ENCODE measurements around the gene SPATS2.

The SPATS2 gene

DNA sequence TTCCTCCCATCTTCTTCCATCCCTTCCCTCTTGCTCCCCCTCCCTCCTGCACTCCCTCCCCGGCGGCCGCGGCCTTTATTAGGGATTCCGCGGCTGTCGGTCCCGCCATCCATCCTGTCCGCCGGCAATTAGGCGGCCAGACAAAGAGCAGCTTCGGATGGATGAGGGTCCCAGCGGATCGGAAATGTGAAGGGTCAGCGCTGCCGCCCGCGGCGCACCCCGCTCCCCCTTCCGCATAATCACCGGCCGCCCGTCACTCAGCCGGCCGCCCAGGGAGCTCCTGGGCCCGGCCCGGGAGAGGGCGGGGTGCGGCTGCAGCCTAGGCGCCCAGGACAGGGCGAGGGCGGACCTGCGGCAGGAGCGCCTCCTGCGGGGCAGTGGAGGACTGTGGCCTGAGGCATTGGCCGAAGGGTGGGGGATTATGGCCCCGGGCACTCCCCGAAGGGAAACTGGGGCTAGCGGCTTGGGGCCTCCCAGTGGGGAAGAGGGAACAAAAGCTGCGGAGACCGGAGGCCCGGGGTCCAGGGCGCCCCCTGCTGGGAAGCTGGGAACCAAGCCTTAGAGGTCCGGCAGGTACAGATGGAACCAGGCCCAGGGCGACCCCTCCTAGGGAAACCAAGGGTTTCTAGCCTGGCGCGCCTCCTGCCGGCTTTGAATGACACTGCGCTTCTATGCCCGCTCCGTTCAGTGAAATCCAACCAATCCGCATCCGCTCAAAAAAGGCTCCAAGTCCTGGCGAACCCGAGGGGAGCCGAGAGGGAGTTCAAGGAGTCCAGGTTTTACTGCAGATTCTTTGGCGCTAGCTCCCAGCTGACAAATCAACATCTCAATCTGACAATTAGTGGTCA lies 25.0 kb upstream of the SPATS2 start:
- intact Hi-C loops (cut with DNase I; ENCODE audit: low total_unique reads), result no loop called here
- peaks cover 3 to 73% of the 10 kb centered on the region in 2 donors for H3K27me3 ChIP-seq
- H3K4me1 ChIP-seq, result peaks cover 7 to 46% (median 42%) of the 10 kb centered on the region in 4 donors
- no peaks in the 10 kb centered on the region for H3K36me3 ChIP-seq
- peak; percentile 59 to 83 for DNase-seq
- no peak overlapping the region for H3K27ac ChIP-seq
- peak; percentile 68 to 73 for TF ChIP-seq CTCF (IDR thresholded peaks at IDR 0.05)
- no peaks in the 10 kb centered on the region for H3K9me3 ChIP-seq
- peak overlapping the region; percentile 39 to 45 for H3K4me3 ChIP-seq

- intact Hi-C loops (cut with DNase I; ENCODE audit: low total_unique reads), result no loop called here
- Histone ChIP-seq H3K4me3 (peak overlapping the region; percentile 39 to 45), H3K9me3 (no peaks in the 10 kb centered on the region), H3K27me3 (peaks cover 3 to 74% of the 10 kb centered on the region in 2 donors), H3K36me3 (no peaks in the 10 kb centered on the region), H3K27ac (no peak overlapping the region), H3K4me1 (peaks cover 7 to 52% (median 49%) of the 10 kb centered on the region in 4 donors)
- TF ChIP-seq CTCF (IDR thresholded peaks at IDR 0.05), result no peak
- DNase-seq, result peak in 1 of 2 donors; percentile 64
These were observed 24.1 kb upstream of the SPATS2 start for GRCh38 chr12:49342914-49343731.

DNA sequence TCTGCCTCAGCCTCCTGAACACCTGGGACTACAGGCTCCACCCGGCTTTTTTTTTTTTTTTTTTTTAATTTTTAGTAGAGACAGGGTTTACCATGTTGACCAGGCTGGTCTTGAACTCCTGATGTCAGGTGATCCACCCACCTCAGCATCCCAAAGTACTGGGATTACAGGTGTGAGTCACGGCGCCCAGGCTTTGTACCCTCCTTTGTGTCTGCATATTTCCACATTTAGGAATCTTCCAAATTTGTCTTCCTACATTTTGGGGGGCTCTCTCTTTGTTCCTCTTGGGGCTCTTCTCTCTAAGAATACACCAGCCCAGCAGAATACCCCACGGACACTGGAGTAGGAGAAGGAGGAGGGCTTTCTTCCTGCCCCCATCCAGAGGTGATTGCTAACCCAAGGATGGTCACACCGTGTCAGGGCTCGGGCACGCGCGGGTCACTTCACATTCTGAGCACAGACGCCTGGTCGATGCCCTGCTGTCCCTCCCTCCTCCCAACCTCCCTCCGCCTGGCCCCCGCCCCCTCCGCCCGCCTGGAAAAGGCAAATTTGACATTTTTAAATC lies 22.7 kb upstream of the SPATS2 start:
- peaks cover 3 to 74% of the 10 kb centered on the region in 2 donors for H3K27me3 ChIP-seq
- H3K4me3 ChIP-seq, result peak overlapping the region in 1 of 2 donors; percentile 51
- no peak for TF ChIP-seq CTCF (IDR thresholded peaks at IDR 0.05)
- intact Hi-C loops (cut with DNase I; ENCODE audit: low total_unique reads), result no loop called here
- H3K4me1 ChIP-seq, result peaks cover 7 to 55% (median 50%) of the 10 kb centered on the region in 4 donors
- H3K9me3 ChIP-seq, result no peaks in the 10 kb centered on the region
- DNase-seq, result no peak
- H3K27ac ChIP-seq, result no peak overlapping the region
- no peaks in the 10 kb centered on the region for H3K36me3 ChIP-seq

DNA sequence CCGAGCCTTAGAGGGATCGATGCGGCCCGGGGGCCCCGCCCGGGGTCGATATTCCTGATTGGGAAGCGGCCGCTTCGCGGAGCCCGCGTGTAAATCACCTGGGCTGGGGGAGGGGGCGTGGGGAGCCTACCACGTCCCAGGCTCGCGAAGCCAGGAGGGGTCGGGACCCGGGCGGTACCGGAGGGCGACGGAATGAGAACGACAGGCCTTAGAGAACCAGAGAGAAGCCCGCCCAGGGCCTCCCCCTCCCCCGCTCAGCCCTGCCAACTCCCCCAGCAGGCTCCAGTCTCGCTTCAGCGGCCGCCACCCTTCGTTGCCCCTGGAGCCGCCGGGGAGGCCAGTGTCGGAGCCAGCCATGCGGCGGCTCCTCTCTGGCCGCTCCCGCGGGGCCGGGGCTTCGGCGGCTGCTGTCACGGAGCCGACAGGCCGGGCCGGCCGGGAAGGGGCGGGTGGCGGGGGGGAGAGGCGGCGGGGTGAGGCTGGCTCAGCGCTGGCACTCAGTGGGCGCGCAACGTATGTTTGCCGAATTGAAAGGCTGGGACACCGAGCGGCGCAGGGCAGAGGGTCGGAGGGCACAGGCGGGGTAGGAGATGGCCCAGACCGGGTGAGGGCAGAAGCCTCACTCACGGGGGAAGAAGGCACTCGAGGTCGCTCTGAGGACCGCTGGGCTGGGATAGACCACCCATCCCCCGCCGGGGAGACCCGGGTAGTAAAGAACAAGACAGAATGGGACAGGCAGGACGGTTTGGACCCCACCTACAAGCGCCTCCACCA lies 22.0 kb upstream of the SPATS2 start:
- peaks cover 3 to 78% of the 10 kb centered on the region in 2 donors for H3K27me3 ChIP-seq
- DNase-seq, result peak in 1 of 2 donors; percentile 69
- no peak for TF ChIP-seq CTCF (IDR thresholded peaks at IDR 0.05)
- no peak overlapping the region for H3K27ac ChIP-seq
- no peaks in the 10 kb centered on the region for H3K36me3 ChIP-seq
- H3K9me3 ChIP-seq, result no peaks in the 10 kb centered on the region
- intact Hi-C loops (cut with DNase I; ENCODE audit: low total_unique reads), result no loop called here
- H3K4me1 ChIP-seq, result peaks cover 7 to 55% (median 50%) of the 10 kb centered on the region in 4 donors
- H3K4me3 ChIP-seq, result peak overlapping the region; percentile 37 to 51
